ENCODE results near the gene MYO5B. TPM values are rescaled to one million over a fixed set of nuclear protein-coding genes. Genes with fewer than 3 reads are reported as not detected.

Gene MYO5B
- total RNA-seq, 2 donors from 2014 or later: 106 to 132 TPM

DNA sequence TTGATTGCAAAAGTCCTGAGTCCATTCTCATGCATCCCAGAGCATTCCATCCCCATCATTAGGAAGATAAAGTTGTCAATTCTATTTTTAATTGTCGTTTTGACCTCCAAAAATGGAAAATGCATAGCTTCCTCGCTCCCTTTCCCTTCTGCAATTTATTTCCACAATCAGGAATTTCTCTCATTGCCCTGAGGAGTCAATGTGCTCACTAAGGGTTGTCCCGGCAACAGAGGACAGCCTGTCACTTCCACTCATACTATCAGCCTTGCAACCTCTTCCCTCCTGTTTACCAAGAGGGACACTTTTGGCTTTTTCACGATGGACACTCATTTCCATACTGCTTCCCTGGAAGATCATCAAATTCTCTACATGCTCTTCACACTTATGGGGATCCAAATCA lies 164.8 kb downstream of the MYO5B start:
- Histone ChIP-seq H3K4me3 (no peak overlapping the region), H3K9ac (ENCODE audit: low read depth in 2 of 2, low read length in 2 of 2) (no peak overlapping the region), H3K9me3 (no peaks in the 10 kb centered on the region), H3K27me3 (no peaks in the 10 kb centered on the region), H3K4me1 (no peaks in the 10 kb centered on the region), H3K36me3 (no peaks in the 10 kb centered on the region), H3K27ac (no peak overlapping the region)
- no peak for TF ChIP-seq CTCF (IDR thresholded peaks at IDR 0.05)
- DNase-seq: no peak
- intact Hi-C loops (cut with DNase I): no loop called here

DNA sequence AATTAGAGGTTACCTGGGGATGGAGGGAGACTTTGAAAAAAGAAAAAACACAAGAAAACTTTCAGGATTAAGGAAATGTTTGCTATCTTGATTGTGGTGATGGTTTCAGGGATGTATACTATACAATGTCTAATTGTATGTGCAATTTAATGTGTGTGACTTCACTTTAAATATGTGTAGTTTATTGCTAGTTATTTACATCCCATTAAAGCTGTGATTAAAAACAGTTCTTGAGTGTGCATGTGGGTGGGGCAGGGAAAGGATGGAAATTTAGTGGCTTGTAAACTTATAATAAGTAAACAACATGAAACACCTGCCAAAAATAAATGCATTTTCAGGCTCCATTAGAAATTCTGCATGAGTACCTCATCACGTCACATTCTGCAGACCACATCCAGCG lies 167.0 kb downstream of the MYO5B start:
- no peaks in the 10 kb centered on the region for H3K9me3 ChIP-seq
- H3K36me3 ChIP-seq: no peaks in the 10 kb centered on the region
- no peaks in the 10 kb centered on the region for H3K4me1 ChIP-seq
- H3K4me3 ChIP-seq: no peak overlapping the region
- DNase-seq: no peak
- no peaks in the 10 kb centered on the region for H3K27me3 ChIP-seq
- no peak for TF ChIP-seq CTCF (IDR thresholded peaks at IDR 0.05)
- no peak overlapping the region for H3K9ac ChIP-seq (ENCODE audit: low read depth in 2 of 2, low read length in 2 of 2)
- no peak overlapping the region for H3K27ac ChIP-seq
- intact Hi-C loops (cut with DNase I): no loop called here

GRCh38 chr18:50024466-50024865 lies 170.5 kb downstream of the MYO5B start:
- H3K4me1 ChIP-seq: no peaks in the 10 kb centered on the region
- no peaks in the 10 kb centered on the region for H3K9me3 ChIP-seq
- no peaks in the 10 kb centered on the region for H3K36me3 ChIP-seq
- H3K4me3 ChIP-seq: no peak overlapping the region
- TF ChIP-seq CTCF (IDR thresholded peaks at IDR 0.05): no peak
- no peak overlapping the region for H3K27ac ChIP-seq
- intact Hi-C loops (cut with DNase I): no loop called here
- no peak overlapping the region for H3K9ac ChIP-seq (ENCODE audit: low read depth in 2 of 2, low read length in 2 of 2)
- no peak for DNase-seq
- H3K27me3 ChIP-seq: no peaks in the 10 kb centered on the region

DNA sequence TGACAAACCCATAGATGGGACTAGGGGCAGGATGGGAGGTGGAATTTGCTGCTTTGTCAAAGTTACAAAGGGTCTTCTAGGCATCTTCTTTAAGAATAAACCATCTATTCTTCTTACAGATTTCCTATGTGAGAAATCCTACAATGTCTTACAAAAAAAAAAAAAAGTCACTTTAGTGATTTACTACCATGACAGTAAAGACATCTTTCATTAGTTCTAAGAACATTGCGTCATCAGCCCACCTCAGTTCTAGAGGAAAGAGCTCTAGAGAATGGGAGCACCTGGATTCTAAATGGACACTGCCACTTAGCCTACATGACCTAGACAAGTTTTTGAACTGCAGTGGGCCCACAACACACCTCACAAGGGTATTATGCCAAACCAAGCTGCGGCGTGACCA lies 172.0 kb downstream of the MYO5B start:
- intact Hi-C loops (cut with DNase I): no loop called here
- Histone ChIP-seq H3K36me3 (no peaks in the 10 kb centered on the region), H3K9ac (ENCODE audit: low read depth in 2 of 2, low read length in 2 of 2) (no peak overlapping the region), H3K27me3 (no peaks in the 10 kb centered on the region), H3K4me3 (no peak overlapping the region), H3K4me1 (no peaks in the 10 kb centered on the region), H3K9me3 (no peaks in the 10 kb centered on the region), H3K27ac (no peak overlapping the region)
- no peak for TF ChIP-seq CTCF (IDR thresholded peaks at IDR 0.05)
- DNase-seq: no peak

DNA sequence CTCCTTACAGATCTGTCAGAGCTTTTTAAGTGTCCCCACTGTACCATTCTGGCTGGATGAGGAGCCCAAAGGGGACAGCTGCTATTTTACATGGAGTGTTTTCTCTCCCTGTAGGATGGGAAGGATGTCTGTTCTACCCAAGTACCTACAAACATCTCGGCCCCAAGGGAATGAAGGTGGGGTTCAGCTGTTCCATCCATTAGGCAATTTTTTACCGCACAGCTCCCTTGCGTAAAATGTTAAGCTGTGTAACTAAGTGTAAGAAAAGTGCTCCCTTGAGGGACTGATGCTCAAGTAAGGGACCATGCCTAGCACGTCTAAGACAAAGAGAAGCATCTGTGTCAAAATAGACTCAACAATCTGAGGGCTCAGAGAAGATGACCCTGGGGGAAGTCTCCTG lies 180.3 kb downstream of the MYO5B start:
- intact Hi-C loops (cut with DNase I): no loop called here
- H3K27me3 ChIP-seq: no peaks in the 10 kb centered on the region
- no peaks in the 10 kb centered on the region for H3K4me1 ChIP-seq
- DNase-seq: no peak
- TF ChIP-seq CTCF (IDR thresholded peaks at IDR 0.05): no peak
- H3K36me3 ChIP-seq: no peaks in the 10 kb centered on the region
- no peak overlapping the region for H3K9ac ChIP-seq (ENCODE audit: low read depth in 2 of 2, low read length in 2 of 2)
- no peaks in the 10 kb centered on the region for H3K9me3 ChIP-seq
- no peak overlapping the region for H3K27ac ChIP-seq
- H3K4me3 ChIP-seq: no peak overlapping the region

Measured in colonic mucosa (tissue), 4 donors.